HepG2 (cell line): ENCODE results near the gene ATP6V0E1. TPM values are rescaled to one million over a fixed set of nuclear protein-coding genes. Genes with fewer than 3 reads are reported as not detected.

Experiments used
- AHDC1 ChIP-seq: sonication (generic); formaldehyde crosslinking; IDR thresholded peaks from 2 replicates; pipeline ENCODE4 v1.5.1; 2020; ENCODE audit warnings: mild to moderate bottlenecking, missing genetic modification reagents, borderline replicate concordance
- CENPX ChIP-seq: sonication (generic); formaldehyde crosslinking; IDR thresholded peaks from 2 replicates; pipeline ENCODE4 v1.9.0; 2021; ENCODE audit warnings: mild to moderate bottlenecking, missing genetic modification reagents, moderate library complexity
- DPF2 ChIP-seq: sonication (generic); formaldehyde crosslinking; IDR thresholded peaks from 2 replicates; pipeline ENCODE4 v1.4.0; 2020; ENCODE audit warnings: mild to moderate bottlenecking, low read depth, missing genetic modification reagents, borderline replicate concordance
- FIP1L1 ChIP-seq: fragments of 200-400 bp; formaldehyde crosslinking; IDR thresholded peaks from 2 replicates; pipeline ENCODE4 v1.6.1; 2018; ENCODE audit warnings: low read depth, mild to moderate bottlenecking, low read length, moderate library complexity, borderline replicate concordance; ENCODE audit not compliant: insufficient read depth
- HMGA1 ChIP-seq: sonication (generic); formaldehyde crosslinking; conservative IDR thresholded peaks from 2 replicates; pipeline ENCODE4 v1.4.0; 2020; ENCODE audit warnings: missing genetic modification reagents
- NCOA2 ChIP-seq: sonication (generic); formaldehyde crosslinking; IDR thresholded peaks from 2 replicates; pipeline ENCODE4 v1.8.0; 2022; ENCODE audit warnings: inconsistent platforms
- NFKBIZ ChIP-seq: IDR thresholded peaks from 2 replicates; pipeline ENCODE4 v1.6.1; 2018; ENCODE audit warnings: missing genetic modification reagents, missing compliant biosample characterization
- NR3C1 ChIP-seq: sonication (generic); formaldehyde crosslinking; IDR thresholded peaks from 2 replicates; pipeline ENCODE4 v1.4.0; 2020; ENCODE audit warnings: missing genetic modification reagents
- PAF1 ChIP-seq: IDR thresholded peaks from 2 replicates; pipeline ENCODE4 v1.6.1; 2016; ENCODE audit warnings: missing genetic modification reagents, missing compliant biosample characterization
- RCOR2 ChIP-seq: IDR thresholded peaks from 2 replicates; pipeline ENCODE4 v1.6.1; 2016; ENCODE audit warnings: missing biosample characterization, missing genetic modification reagents
- SAFB2 ChIP-seq: sonication (generic); formaldehyde crosslinking; IDR thresholded peaks from 2 replicates; pipeline ENCODE4 v1.5.1; 2020; ENCODE audit warnings: missing genetic modification reagents, low read depth, mild to moderate bottlenecking, borderline replicate concordance
- SP2 ChIP-seq: sonication (generic); formaldehyde crosslinking; IDR thresholded peaks from 2 replicates; pipeline ENCODE4 v1.5.1; 2020; ENCODE audit warnings: mild to moderate bottlenecking, missing genetic modification reagents
- TCF12 ChIP-seq, 2 experiments: fragments of 450-650 bp in 1 of 2; sonication (generic) in 1 of 2; formaldehyde crosslinking in 1 of 2; IDR thresholded peaks; 2 replicates each; pipeline versions ENCODE4 v1.6.1 to v1.8.0; 2017 to 2022; ENCODE audit warnings: antibody characterized with exemption in 1 of 2, mild to moderate bottlenecking in 1 of 2, missing genetic modification reagents in 1 of 2, moderate library complexity in 1 of 2
- TMF1 ChIP-seq: sonication (generic); formaldehyde crosslinking; IDR thresholded peaks from 2 replicates; pipeline ENCODE4 v1.8.1; 2022; ENCODE audit warnings: low read depth, missing genetic modification reagents
- ZNF121 ChIP-seq: sonication (generic); formaldehyde crosslinking; IDR thresholded peaks from 2 replicates; pipeline ENCODE4 v1.5.0; 2020; ENCODE audit warnings: mild to moderate bottlenecking, missing genetic modification reagents
- ZNF335 ChIP-seq: sonication (generic); formaldehyde crosslinking; IDR thresholded peaks from 2 replicates; pipeline ENCODE4 v1.4.0; 2020; ENCODE audit warnings: missing genetic modification reagents
- ZNF451 ChIP-seq: sonication (generic); formaldehyde crosslinking; IDR thresholded peaks from 2 replicates; pipeline ENCODE4 v1.5.0; 2020; ENCODE audit warnings: mild to moderate bottlenecking, missing genetic modification reagents
- ZNF547 ChIP-seq: sonication (generic); formaldehyde crosslinking; IDR thresholded peaks from 2 replicates; pipeline ENCODE4 v1.5.1; 2020; ENCODE audit warnings: mild to moderate bottlenecking, missing genetic modification reagents
- ZNF660 ChIP-seq: sonication (generic); formaldehyde crosslinking; IDR thresholded peaks from 2 replicates; pipeline ENCODE4 v1.5.1; 2020; ENCODE audit warnings: mild to moderate bottlenecking, low read depth, missing genetic modification reagents, borderline replicate concordance
- polyA plus RNA-seq, 8 experiments: library from polyadenylated mRNA; depleted of rRNA in 3 of 8; stranded (reverse) in 7 of 8; unstranded in 1 of 8; fragments of >200 nt; fragmentation: Illumina TruSeq in 4 of 8; extraction: Trizol in 4 of 8; gene quantifications; 2 replicates each; pipeline versions ENCODE4 v1.2.1 to v1.2.3, GENCODE V29; 2011 to 2016; ENCODE audit warnings: low read depth in 4 of 8, missing spikeins in 1 of 8, mixed read lengths in 1 of 8; ENCODE audit not compliant: insufficient read depth in 1 of 8
- total RNA-seq, 5 experiments: library from RNA; depleted of rRNA; stranded (reverse); fragments of >200 nt; fragmentation: Illumina TruSeq; extraction: Trizol; gene quantifications; 2 replicates each; pipeline ENCODE4 v1.2.3, GENCODE V29; 2016; ENCODE audit warnings: low read depth in 1 of 5
- TF ChIP-seq, protein P1 (sequence below): fragments of 450-650 bp; IDR thresholded peaks from 2 replicates; pipeline ENCODE4 v1.6.1; 2017; ENCODE audit warnings: mild to moderate bottlenecking
- TF ChIP-seq, protein P2 (sequence below): sonication (generic); formaldehyde crosslinking; IDR thresholded peaks from 2 replicates; pipeline ENCODE4 v1.4.0; 2020; ENCODE audit warnings: mild to moderate bottlenecking, low read depth, missing genetic modification reagents

ATP6V0E1 gene
- total and polyA plus RNA-seq, 2 of the 13 experiments (the other 11 are each of a cell fraction or from before 2014, with no cell fraction given), result 143 to 215 TPM

DNA sequence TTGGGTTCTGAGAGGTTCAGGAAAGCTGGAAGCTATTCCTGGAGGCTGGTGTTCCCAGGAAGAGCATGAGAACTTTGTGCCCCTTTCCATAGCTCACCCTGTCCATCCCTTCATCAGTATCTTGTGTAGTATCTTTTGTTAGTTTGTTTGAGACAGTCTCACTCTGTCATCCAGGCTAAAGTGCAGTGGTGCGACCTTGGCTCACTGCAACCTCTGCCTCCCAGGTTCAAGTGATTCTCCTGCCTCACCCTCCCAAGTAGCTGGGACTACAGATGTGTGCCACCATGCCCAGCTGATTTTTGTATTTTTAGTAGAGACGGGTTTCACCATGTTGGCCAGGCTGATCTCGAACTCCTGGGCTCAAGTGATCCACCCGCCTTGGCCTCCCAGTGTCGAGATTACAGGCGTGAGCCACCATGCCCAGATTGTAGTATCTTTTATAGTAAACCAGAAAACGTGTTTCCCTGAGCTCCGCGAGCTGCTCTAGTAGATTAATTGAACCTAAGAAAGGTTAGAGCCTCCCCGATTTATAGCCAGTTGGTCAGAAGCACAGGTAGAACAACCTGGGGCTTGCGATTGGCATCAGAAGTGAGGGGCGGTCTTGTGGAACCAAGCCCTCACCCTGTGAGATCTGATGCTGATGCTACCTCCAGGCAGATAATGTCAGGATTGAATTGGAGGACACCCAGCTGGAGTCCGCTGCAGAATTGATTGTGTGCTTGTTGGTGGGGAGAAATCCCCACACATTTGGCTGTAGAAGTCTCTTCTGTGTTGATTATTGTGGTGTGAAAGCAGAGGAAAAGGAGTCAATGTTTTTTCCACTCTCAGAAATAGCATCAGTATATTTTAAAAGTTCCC is 32.3 kb downstream of the ATP6V0E1 start (continued):
- peak; percentile 47; the same call in 1 of the 2 replicates for TF ChIP-seq NCOA2 (CRISPR knock-in tag)
- TF ChIP-seq ZNF451 (CRISPR knock-in tag), result no peak
- no peak for TF ChIP-seq ZNF335
- no peak for TF ChIP-seq ZNF121 (CRISPR knock-in tag)
- no peak for TF ChIP-seq HMGA1 (CRISPR knock-in tag)
- no peak for TF ChIP-seq CENPX (CRISPR knock-in tag)
- TF ChIP-seq AHDC1 (CRISPR knock-in tag), result no peak
- no peak for TF ChIP-seq TCF12 (IDR thresholded peaks at IDR 0.05)
- TF ChIP-seq TCF12 (CRISPR knock-in tag; IDR thresholded peaks at IDR 0.05), result no peak
- no peak for TF ChIP-seq ZNF660 (CRISPR knock-in tag)
- TF ChIP-seq FIP1L1, result no peak
- TF ChIP-seq ZNF547 (CRISPR knock-in tag), result no peak
- TF ChIP-seq, protein P1, sequence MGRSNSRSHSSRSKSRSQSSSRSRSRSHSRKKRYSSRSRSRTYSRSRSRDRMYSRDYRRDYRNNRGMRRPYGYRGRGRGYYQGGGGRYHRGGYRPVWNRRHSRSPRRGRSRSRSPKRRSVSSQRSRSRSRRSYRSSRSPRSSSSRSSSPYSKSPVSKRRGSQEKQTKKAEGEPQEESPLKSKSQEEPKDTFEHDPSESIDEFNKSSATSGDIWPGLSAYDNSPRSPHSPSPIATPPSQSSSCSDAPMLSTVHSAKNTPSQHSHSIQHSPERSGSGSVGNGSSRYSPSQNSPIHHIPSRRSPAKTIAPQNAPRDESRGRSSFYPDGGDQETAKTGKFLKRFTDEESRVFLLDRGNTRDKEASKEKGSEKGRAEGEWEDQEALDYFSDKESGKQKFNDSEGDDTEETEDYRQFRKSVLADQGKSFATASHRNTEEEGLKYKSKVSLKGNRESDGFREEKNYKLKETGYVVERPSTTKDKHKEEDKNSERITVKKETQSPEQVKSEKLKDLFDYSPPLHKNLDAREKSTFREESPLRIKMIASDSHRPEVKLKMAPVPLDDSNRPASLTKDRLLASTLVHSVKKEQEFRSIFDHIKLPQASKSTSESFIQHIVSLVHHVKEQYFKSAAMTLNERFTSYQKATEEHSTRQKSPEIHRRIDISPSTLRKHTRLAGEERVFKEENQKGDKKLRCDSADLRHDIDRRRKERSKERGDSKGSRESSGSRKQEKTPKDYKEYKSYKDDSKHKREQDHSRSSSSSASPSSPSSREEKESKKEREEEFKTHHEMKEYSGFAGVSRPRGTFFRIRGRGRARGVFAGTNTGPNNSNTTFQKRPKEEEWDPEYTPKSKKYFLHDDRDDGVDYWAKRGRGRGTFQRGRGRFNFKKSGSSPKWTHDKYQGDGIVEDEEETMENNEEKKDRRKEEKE, result no peak
- no peak for TF ChIP-seq SP2
- 0 out of 2 replicates have a peak, but pooled peaks have one; percentile 32 for TF ChIP-seq DPF2 (CRISPR knock-in tag)
- no peak for TF ChIP-seq TMF1 (CRISPR knock-in tag)
- TF ChIP-seq NFKBIZ (CRISPR knock-in tag), result no peak
- TF ChIP-seq, protein P2, sequence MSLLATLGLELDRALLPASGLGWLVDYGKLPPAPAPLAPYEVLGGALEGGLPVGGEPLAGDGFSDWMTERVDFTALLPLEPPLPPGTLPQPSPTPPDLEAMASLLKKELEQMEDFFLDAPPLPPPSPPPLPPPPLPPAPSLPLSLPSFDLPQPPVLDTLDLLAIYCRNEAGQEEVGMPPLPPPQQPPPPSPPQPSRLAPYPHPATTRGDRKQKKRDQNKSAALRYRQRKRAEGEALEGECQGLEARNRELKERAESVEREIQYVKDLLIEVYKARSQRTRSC (CRISPR knock-in tag), result no peak
- peak; percentile 44; the same call in 1 of the 2 replicates for TF ChIP-seq RCOR2 (CRISPR knock-in tag)
- TF ChIP-seq PAF1 (CRISPR knock-in tag), result no peak
- no peak for TF ChIP-seq NR3C1 (CRISPR knock-in tag)
- no peak for TF ChIP-seq SAFB2 (CRISPR knock-in tag)
